Left colon (tissue), 2 donors: Measurements from ENCODE around the gene VAMP5. TPM values are rescaled to one million over a fixed set of nuclear protein-coding genes. Genes with fewer than 3 reads are reported as not detected.
"Not testable (repeated sequence)": the region's sequence is repeated elsewhere in the genome, so short reads cannot be mapped to it uniquely, and the experiment has no call there.

Experiments
- ATAC-seq: fragments of 200-7000 bp; cut with Tn5 transposase; one replicate; pipeline ENCODE4 v1.9.1; 2020; ENCODE audit warnings: mild to moderate bottlenecking, moderate library complexity
- DNase-seq, 2 donors: peaks; one replicate each; pipeline ENCODE4 v3.0.0-alpha.2; 2020
- intact Hi-C, 2 donors: fragments of 100-400 bp; cut with DNase I in 1 of 2; cut with micrococcal nuclease in 1 of 2; formaldehyde crosslinking; loops; one replicate each; pipeline versions ENCODE4 v1.11.2 to v1.14.0; 2022; cut with DNase I, micrococcal nuclease
- total RNA-seq, 2 donors: library from RNA; stranded (reverse); fragmentation: NEBNext Ultra II Directional; extraction: Animal tissue kit (Norgen Biotek cat#: 25700); gene quantifications; one replicate each; pipeline ENCODE4 v1.2.1, GENCODE V29; 2021
- donor health status: DM: no; HTN: no; CAD: no.
- donor health status: DM: yes; HTN: yes; CAD: no.

Gene VAMP5
- total RNA-seq, 2 donors from 2014 or later: 20.1 to 20.4 TPM

- intact Hi-C loops: no loop called here
- peak; percentile 95 for ATAC-seq
- DNase-seq: peak; percentile 92 to 93
Observed at GRCh38 chr2:85577386-85578242, 6.6 kb upstream of the VAMP5 start, which contains the start of gene VAMP8. Gene VAMP8, plus strand, starts transcription at chr2:85577586. Its CDS starts 61 bp downstream, at chr2:85577647.

DNA sequence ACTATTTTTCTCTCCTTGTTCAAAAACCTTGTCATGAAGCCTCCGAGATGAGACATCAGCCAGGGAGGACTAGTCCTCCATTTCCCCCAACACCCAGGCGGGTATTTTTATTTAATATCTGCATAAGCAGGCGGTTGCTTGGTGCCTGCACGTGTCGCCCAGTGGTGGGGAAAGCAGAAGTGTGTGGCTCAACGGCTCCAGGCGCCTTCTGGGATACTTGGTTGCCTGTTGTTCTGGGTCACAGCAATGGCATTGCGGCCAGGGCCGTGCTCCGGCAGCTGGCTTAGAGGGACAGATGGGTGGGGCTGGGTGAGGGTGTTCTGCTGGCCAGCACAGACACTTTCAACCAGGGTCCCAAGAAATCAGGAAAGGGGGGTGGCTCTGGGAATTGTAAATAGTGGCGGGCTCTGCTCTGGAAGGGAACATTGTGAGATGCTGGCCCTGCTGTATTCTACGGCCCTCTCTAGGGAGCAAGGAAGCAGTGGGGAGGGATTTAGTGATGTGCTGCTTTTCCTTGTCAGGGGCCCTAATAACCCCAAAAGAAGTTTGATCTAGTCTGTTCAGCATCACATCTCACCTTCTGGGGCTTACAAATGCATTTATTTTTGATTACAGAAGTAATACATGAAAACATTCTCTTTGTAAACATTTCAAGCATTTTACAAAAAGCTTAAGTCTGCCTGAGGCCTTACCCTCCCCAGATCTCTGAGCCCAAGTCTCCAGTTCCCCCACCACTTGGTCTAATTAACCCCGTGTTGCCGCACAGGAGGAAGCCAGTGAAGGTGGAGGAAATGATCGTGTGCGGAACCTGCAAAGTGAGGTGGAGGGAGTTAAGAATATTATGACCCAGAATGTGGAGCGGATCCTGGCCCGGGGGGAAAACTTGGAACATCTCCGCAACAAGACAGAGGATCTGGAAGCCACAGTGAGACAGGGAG lies 5.7 kb upstream of the VAMP5 start:
- ATAC-seq: peak; percentile 54
- peak; percentile 63 to 64 for DNase-seq
- intact Hi-C loops: no loop called here

DNA sequence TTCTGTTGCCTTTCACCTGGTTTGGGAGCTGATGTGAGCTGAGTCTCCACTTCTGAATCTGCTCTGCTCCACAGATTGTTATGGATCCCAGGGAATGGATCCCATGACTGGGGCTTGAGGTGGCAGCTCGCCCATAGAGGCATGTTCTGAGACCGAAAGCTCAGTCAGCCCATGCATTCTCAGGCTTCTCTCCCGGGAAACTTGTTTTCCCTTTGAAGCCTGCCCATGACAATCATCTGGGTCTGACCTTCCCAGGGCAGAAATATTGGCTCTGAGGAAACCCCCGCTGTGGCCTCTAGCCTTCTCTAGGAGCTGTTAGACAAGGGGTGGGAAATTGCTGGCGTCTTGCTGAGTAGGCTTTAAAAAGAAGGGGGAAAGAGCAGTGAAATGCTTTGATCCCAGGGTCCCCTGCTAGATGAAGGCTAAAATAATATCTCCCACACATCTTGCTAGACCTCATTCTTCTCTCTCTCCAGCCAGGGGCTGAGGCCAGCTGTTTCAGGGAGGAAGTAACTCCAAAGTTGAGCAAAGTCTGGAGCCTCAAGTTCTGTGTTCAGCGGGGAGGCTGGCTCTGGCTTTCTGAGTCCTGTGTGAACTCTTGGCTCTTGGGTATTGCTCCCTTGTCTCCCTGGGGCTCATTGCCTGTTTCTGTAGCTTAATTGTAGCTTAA lies 4.8 kb upstream of the VAMP5 start:
- intact Hi-C loops: no loop called here
- ATAC-seq (no peak), DNase-seq (no peak)

- DNase-seq (no peak), ATAC-seq (no peak)
- intact Hi-C loops: no loop called here
Observed at GRCh38 chr2:85580206-85580605, 4.0 kb upstream of the VAMP5 start.

DNA sequence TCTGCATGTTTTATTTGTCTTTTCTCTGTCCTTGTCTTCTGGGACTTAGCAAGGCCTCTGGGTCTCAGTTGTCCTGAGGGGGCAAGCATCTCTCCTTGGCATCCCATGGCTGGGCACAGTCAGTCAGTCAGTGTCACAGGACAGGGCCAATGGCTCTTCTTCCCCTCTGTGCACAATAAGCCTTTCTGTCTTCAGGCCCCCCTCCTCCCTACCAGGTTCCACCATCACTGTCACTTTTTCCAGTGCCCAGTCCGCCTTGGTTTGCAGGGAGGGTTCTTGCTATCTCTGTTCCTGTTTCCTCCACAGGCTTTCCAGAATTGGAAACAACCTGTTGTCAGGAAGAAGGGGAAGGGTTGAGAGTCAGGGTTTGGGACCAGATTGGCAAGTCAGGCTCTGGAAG lies 1.7 kb upstream of the VAMP5 start:
- intact Hi-C loops: no loop called here
- ATAC-seq (no peak), DNase-seq (no peak)

GRCh38 chr2:85583667-85584353 lies 421 bp upstream of the VAMP5 start:
- DNase-seq (no peak), ATAC-seq (no peak)
- intact Hi-C loops: no loop called here

DNA sequence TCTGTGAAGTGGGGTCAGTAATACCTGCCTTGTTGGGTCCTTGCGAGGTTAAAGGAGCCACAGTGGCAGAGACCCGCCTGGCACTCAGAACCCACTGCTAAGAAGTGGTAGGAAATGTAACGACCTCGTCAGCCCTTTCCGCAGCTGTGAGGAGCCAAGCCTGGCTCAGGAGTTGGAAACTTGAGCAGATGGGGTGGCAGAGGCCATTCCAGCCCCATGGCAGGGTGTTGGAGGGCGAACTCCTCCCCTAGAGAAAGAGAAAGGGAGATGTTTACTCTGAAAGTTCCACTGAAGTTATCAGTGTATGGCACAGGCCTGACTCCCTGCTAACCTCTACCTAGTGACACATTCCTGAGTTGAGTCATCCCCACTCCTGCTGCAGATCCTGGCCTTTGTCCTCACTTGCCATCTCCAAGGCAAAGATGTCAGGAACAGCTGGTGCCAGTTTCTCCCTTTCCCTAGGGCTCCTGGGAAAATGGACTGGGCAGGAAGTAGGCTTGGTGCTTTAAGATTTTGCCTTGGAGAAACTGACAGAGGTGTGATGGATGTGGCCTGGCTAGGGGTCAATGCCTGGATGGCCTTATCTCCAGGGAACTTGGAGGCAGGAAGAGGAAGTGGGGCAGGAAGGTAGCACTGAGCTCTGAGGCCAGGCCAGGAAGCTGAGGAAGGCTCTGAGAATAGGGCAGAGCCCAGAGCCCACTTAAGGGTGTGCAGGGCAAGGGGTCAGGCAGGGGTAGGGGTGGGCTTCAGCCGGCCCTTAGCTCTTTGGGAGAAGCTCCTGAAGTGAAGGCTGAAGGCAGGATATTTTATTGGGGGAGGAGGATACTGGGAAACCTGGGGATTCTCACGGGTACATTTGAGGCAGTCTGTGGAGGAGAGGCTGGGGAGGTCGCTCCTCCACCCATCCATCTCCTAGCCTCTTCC lies 888 bp downstream of the VAMP5 start:
- peak; percentile 85 for ATAC-seq
- intact Hi-C loops: no loop called here
- peak in 1 of 2 donors; percentile 82 for DNase-seq

DNA sequence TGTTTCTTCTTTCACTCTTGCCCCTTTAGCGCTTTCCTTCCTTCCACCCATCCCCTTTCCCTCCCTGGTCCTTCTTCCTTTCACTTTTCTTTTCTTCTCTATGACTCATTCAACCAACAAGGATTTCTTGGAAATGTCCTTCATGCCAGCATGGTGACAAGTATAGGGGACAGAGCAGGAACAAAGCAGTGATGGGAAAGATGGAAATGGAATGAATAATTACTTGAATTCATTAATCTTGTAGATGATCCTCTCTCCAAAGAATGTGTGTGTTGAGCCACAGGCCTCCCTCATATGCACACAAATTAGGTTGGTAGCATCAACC lies 1.5 kb downstream of the VAMP5 start:
- no peak for DNase-seq
- intact Hi-C loops: no loop called here
- peak; percentile 21 for ATAC-seq

GRCh38 chr2:85588236-85588635 lies 4.0 kb downstream of the VAMP5 start:
- intact Hi-C loops: no loop called here
- no peak for ATAC-seq
- DNase-seq: no peak

GRCh38 chr2:85588645-85589044 lies 4.4 kb downstream of the VAMP5 start:
- ATAC-seq: no peak
- no peak for DNase-seq
- intact Hi-C loops: no loop called here

DNA sequence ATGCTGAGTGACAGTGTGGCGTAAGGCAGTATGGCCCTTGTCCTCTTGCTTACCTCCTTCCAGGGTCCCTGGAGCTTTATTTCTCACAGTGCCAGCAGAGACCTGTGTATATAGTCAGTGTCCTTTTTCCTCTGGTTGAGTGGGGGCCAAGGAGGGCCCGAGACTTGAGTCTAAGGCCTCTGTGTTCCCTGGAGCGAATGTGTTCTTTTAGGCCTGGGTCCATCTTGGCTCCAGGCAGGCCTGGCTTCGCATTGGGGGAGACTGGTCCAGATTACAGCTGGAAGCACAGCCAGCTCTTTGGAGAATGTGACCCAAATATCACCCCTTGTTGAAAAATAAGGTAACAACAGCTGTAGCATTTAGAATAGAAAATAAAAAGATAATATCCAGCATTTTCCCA lies 5.0 kb downstream of the VAMP5 start:
- ATAC-seq (no peak), DNase-seq (no peak)
- intact Hi-C loops: no loop called here

- intact Hi-C loops: no loop called here
- no peak for DNase-seq
- no peak for ATAC-seq
Observed at GRCh38 chr2:85589982-85590791, 6.0 kb downstream of the VAMP5 start.

DNA sequence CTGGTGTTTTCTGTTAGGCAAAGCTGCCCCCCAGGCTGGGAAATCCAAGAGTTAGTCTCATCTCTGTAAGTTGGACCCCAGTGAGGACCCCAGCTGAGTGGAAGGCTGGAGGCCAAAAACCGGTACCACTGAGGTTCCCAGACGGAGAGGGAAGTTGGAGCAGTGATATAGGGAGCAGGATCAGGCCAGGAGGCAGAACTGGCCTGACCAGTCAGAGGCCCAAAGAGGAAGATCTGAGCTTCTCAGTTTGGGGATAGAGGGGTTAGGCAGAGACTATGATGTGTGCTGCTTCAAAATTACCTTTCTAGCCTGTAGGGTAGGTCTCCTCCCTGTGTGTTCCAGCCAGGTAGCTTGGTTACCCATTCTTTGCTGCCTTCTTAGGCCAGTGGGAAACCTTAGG lies 6.7 kb downstream of the VAMP5 start:
- peak in 1 of 2 donors; percentile 1 for DNase-seq
- intact Hi-C loops: no loop called here
- ATAC-seq: no peak

DNA sequence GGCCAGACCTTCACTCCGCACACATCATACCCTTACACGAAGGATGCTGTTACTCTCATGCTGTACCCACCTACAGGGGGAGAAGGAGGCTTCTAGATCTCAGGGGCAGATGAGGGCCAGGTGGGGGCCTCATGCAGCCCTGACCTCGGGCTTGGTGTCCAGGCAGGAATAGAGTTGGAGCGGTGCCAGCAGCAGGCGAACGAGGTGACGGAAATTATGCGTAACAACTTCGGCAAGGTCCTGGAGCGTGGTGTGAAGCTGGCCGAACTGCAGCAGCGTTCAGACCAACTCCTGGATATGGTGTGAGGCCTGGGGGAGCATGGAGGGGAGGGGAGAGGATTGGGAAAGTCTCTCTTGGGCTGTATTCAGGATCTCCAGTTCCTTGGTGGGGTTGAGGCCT lies 7.3 kb downstream of the VAMP5 start:
- intact Hi-C loops: no loop called here
- DNase-seq (no peak), ATAC-seq (no peak)

- ATAC-seq, intact Hi-C loops, DNase-seq: not testable (repeated sequence)
Observed at GRCh38 chr2:85592299-85592698, 8.1 kb downstream of the VAMP5 start.

- ATAC-seq: no peak
- intact Hi-C loops: no loop called here
- no peak for DNase-seq
Observed at GRCh38 chr2:85593023-85593422, 8.8 kb downstream of the VAMP5 start.

DNA sequence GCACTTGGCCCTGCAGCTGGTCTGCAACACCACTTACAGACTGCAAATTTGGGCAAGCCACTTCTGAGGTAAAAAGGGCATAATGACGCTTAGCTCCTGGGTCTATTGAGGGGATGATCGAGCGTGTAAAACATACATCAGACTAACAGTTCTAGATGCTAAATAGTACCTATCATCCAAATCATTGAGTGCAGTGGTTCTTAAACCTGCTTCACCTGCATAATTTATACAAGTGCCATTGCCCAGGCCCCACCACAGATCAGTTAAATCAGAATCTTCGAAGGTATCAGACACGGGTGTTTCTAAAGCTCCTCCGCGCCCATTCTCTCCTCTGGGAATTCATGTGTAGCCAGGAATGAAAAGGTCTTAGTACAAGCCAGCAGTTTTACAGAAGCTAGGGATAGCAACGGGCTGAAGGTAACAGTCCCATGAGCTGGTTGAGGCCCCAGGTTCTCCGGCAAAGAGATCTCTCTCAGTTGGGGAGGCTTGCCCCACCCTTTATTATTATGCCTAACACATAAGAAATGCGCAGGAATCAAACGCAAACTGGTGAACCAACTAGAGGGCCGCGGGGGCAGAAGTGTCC lies 10.6 kb downstream of the VAMP5 start:
- DNase-seq (no peak), ATAC-seq (no peak)
- intact Hi-C loops: no loop called here
